K562 (cell line): ENCODE data around the gene SYT3. TPM values are rescaled to one million over a fixed set of nuclear protein-coding genes. Genes with fewer than 3 reads are reported as not detected.

Experiments used
- ATAC-seq: fragments of 200-7000 bp; cut with Tn5 transposase; 3 replicates; pipeline ENCODE4 v1.9.1; 2020; ENCODE audit warnings: moderate library complexity
- BruUV-seq: library from RNA; stranded (reverse); fragments of 400-500 nt; replicated peaks from 2 replicates; lab custom pipeline; 2021; lab: Mats Ljungman, UMichigan
- CTCF ChIA-PET: fragments of 300-600 bp; formaldehyde crosslinking; extraction: SDS; loops from one replicate; lab custom pipeline; 2021; ENCODE audit warnings: low intra/inter-chr PET ratio; lab: Yijun Ruan, JAX
- POLR2A ChIA-PET: fragments of 300-600, 350-650 bp; sonication (Branson Sonifier 250); formaldehyde crosslinking; extraction: SDS; loops from one replicate; lab custom pipeline; 2021; ENCODE audit warnings: antibody characterized with exemption, inconsistent platforms; lab: Yijun Ruan, JAX
- DNase-seq, 4 experiments: peaks; one replicate each; pipeline versions ENCODE4 v3.0.0 to v3.0.0-alpha.2; 2011 to 2018; ENCODE audit warnings: low spot score in 3 of 4, mixed read lengths in 3 of 4; ENCODE audit errors: extremely low read depth in 1 of 4
- FAIRE-seq: peaks from 2 replicates; lab custom pipeline; 2011; peaks lifted over from hg19 to GRCh38; lab: Jason Lieb, UNC
- H2AFZ ChIP-seq: 2 replicates; pipeline ENCODE4 v1.6.0; 2011; ENCODE audit warnings: low read depth, low read length, control low read depth, inconsistent platforms
- H3K27ac ChIP-seq: fragments of 200-600 bp; 3 replicates; pipeline ENCODE4 v1.8.0; 2011; ENCODE audit warnings: low read depth, mild to moderate bottlenecking, control low read depth, inconsistent platforms, low read length, moderate library complexity, mixed read lengths; ENCODE audit errors: extremely low read depth
- H3K27me3 ChIP-seq, 2 experiments: fragments of 300-600 bp in 1 of 2; 2 replicates in 1 of 2; 3 replicates in 1 of 2; pipeline versions ENCODE4 v1.6.0 to v1.8.0; 2011; ENCODE audit warnings: inconsistent platforms in 2 of 2, low read length in 2 of 2, mild to moderate bottlenecking in 1 of 2, mixed read lengths in 1 of 2, moderate library complexity in 1 of 2; ENCODE audit not compliant: control insufficient read depth in 2 of 2, insufficient read depth in 2 of 2
- H3K36me3 ChIP-seq: fragments of 300-600 bp; 3 replicates; pipeline ENCODE4 v1.8.0; 2011; ENCODE audit warnings: mild to moderate bottlenecking, low read length, inconsistent platforms; ENCODE audit not compliant: control insufficient read depth, insufficient read depth
- H3K4me1 ChIP-seq, 2 experiments: fragments of 200-600 bp in 1 of 2; replicated peaks in 1 of 2; 2 replicates in 1 of 2; 3 replicates in 1 of 2; pipeline versions ENCODE4 v1.5.1 to v1.8.0; 2011; ENCODE audit warnings: inconsistent platforms in 2 of 2, low read length in 2 of 2, mild to moderate bottlenecking in 1 of 2, mixed read lengths in 1 of 2, moderate library complexity in 1 of 2; ENCODE audit not compliant: control insufficient read depth in 2 of 2, insufficient read depth in 2 of 2
- H3K4me2 ChIP-seq: 2 replicates; pipeline ENCODE4 v1.6.1; 2011; ENCODE audit warnings: low read length, control low read depth, inconsistent platforms, mixed read lengths; ENCODE audit not compliant: insufficient read depth
- H3K4me3 ChIP-seq: fragments of 200-600 bp; sonication (generic), shearing (Covaris generic); 2 replicates; pipeline ENCODE4 v1.5.1; 2016; ENCODE audit warnings: control low read depth, inconsistent platforms
- H3K79me2 ChIP-seq: fragments of 200-600 bp; 3 replicates; pipeline ENCODE4 v1.8.0; 2011; ENCODE audit warnings: low read length, inconsistent platforms; ENCODE audit not compliant: control insufficient read depth, insufficient read depth
- H3K9ac ChIP-seq, 2 experiments: 2 replicates each; pipeline versions ENCODE4 v1.6.0 to v1.6.1; 2011; ENCODE audit warnings: low read depth in 2 of 2, low read length in 2 of 2, control low read depth in 1 of 2, inconsistent platforms in 1 of 2, mild to moderate bottlenecking in 1 of 2, mixed read lengths in 1 of 2; ENCODE audit not compliant: insufficient read depth in 1 of 2
- H3K9me1 ChIP-seq: one replicate; pipeline ENCODE4 v1.6.0; 2011; ENCODE audit warnings: inconsistent platforms, mild to moderate bottlenecking, low read length, moderate library complexity; ENCODE audit not compliant: control insufficient read depth, insufficient read depth
- H3K9me3 ChIP-seq: replicated peaks from 2 replicates; pipeline ENCODE4 v1.5.1; 2011; ENCODE audit warnings: low read depth, low read length, inconsistent platforms; ENCODE audit not compliant: control insufficient read depth, insufficient read depth
- H4K20me1 ChIP-seq: replicated peaks from 2 replicates; pipeline ENCODE4 v1.6.1; 2011; ENCODE audit warnings: low read length, inconsistent platforms, mixed read lengths; ENCODE audit not compliant: control insufficient read depth, insufficient read depth
- CREB1 ChIP-seq, 2 experiments: sonication (generic) in 1 of 2; formaldehyde crosslinking in 1 of 2; IDR thresholded peaks; 2 replicates each; pipeline versions ENCODE4 v1.6.1 to v1.8.0; 2012 to 2022; ENCODE audit warnings: inconsistent platforms in 1 of 2, mild to moderate bottlenecking in 1 of 2, missing genetic modification reagents in 1 of 2, moderate library complexity in 1 of 2
- ELF4 ChIP-seq: fragments of 450-650 bp; formaldehyde crosslinking; IDR thresholded peaks from 2 replicates; pipeline ENCODE4 v1.4.0; 2022; ENCODE audit warnings: missing genetic modification characterization
- FIP1L1 ChIP-seq: fragments of 200-400 bp; formaldehyde crosslinking; IDR thresholded peaks from 2 replicates; pipeline ENCODE4 v1.6.1; 2018; ENCODE audit warnings: mild to moderate bottlenecking, low read depth, low read length; ENCODE audit not compliant: poor library complexity, severe bottlenecking
- ZNF197 ChIP-seq: fragments of 200-800 bp; sonication (Bioruptor generic); IDR thresholded peaks from 2 replicates; pipeline ENCODE4 v1.6.1; 2016; ENCODE audit warnings: low read depth, missing genetic modification characterization, missing compliant biosample characterization
- WGBS: fragments of 100-300 bp; shearing (Covaris generic); methylation state at CpG from one replicate; pipeline ENCODE4 v1.1.6; 2016; ENCODE audit warnings: low coverage, mixed read lengths; ENCODE audit not compliant: insufficient coverage; ENCODE audit errors: missing lambda C conversion rate; 5-methylcytosine and 5-hydroxymethylcytosine counted together
- in situ Hi-C: fragments of 300-500 bp; cut with MboI; formaldehyde crosslinking; loops from 4 replicates; pipeline ENCODE4 v1.15.0; 2018; ENCODE audit warnings: inconsistent platforms, mixed read lengths
- intact Hi-C: fragments of 100-400 bp; cut with micrococcal nuclease; formaldehyde crosslinking; loops from 2 replicates; pipeline ENCODE4 v1.14.2; 2022
- polyA plus RNA-seq, 8 experiments: library from polyadenylated mRNA; depleted of rRNA in 4 of 8; stranded (reverse) in 5 of 8; unstranded in 3 of 8; fragments of >200 nt; fragmentation: Nextera tagmentation in 2 of 8; fragmentation: Illumina TruSeq in 1 of 8; extraction: Ambion mirVana in 2 of 8; extraction: Trizol in 1 of 8; gene quantifications; 2 replicates each; pipeline versions ENCODE4 v1.2.1 to v1.2.3, GENCODE V29; 2011 to 2014; ENCODE audit warnings: inconsistent platforms in 1 of 8, missing spikeins in 1 of 8
- total RNA-seq, 7 experiments: library from RNA; depleted of rRNA in 6 of 7; stranded (reverse); fragments of >200 nt in 6 of 7; fragmentation: Illumina TruSeq in 2 of 7; extraction: Trizol in 2 of 7; gene quantifications; 2 replicates each; pipeline versions ENCODE4 v1.2.1 to v1.2.3, GENCODE V29; 2011 to 2021; ENCODE audit warnings: low replicate concordance in 1 of 7
- TF ChIP-seq, protein P1 (sequence below): fragments of 450-650 bp; IDR thresholded peaks from 2 replicates; pipeline ENCODE4 v1.6.1; 2017; ENCODE audit warnings: antibody characterized with exemption, mild to moderate bottlenecking

The SYT3 gene
- total and polyA plus RNA-seq, 9 of the 15 experiments (the other 6 are each of a cell fraction or from before 2014, with no cell fraction given), result 0.36 to 2.0 (median 0.54) TPM; not detected in 2

- Histone ChIP-seq H3K9ac (no peak overlapping the region), H3K4me3 (no peak overlapping the region), H3K36me3 (no peaks in the 10 kb centered on the region), H3K4me1 (peaks cover 0 to 21% of the 10 kb centered on the region in 2 experiments; a peak in 2 of 5 replicates), H3K9me1 (no peaks in the 10 kb centered on the region), H2AFZ (no peak overlapping the region), H4K20me1 (no peaks in the 10 kb centered on the region), H3K79me2 (no peaks in the 10 kb centered on the region), H3K27ac (no peak overlapping the region), H3K9me3 (peaks cover 10% of the 10 kb centered on the region; the same call in 1 of the 2 replicates), H3K27me3 (no peaks in the 10 kb centered on the region), H3K4me2 (no peak overlapping the region)
- DNase-seq (no peak), ATAC-seq (no peak), FAIRE-seq (no peak)
- CTCF ChIA-PET, result no interaction called here
- POLR2A ChIA-PET, result no interaction called here
- TF ChIP-seq, protein P1, sequence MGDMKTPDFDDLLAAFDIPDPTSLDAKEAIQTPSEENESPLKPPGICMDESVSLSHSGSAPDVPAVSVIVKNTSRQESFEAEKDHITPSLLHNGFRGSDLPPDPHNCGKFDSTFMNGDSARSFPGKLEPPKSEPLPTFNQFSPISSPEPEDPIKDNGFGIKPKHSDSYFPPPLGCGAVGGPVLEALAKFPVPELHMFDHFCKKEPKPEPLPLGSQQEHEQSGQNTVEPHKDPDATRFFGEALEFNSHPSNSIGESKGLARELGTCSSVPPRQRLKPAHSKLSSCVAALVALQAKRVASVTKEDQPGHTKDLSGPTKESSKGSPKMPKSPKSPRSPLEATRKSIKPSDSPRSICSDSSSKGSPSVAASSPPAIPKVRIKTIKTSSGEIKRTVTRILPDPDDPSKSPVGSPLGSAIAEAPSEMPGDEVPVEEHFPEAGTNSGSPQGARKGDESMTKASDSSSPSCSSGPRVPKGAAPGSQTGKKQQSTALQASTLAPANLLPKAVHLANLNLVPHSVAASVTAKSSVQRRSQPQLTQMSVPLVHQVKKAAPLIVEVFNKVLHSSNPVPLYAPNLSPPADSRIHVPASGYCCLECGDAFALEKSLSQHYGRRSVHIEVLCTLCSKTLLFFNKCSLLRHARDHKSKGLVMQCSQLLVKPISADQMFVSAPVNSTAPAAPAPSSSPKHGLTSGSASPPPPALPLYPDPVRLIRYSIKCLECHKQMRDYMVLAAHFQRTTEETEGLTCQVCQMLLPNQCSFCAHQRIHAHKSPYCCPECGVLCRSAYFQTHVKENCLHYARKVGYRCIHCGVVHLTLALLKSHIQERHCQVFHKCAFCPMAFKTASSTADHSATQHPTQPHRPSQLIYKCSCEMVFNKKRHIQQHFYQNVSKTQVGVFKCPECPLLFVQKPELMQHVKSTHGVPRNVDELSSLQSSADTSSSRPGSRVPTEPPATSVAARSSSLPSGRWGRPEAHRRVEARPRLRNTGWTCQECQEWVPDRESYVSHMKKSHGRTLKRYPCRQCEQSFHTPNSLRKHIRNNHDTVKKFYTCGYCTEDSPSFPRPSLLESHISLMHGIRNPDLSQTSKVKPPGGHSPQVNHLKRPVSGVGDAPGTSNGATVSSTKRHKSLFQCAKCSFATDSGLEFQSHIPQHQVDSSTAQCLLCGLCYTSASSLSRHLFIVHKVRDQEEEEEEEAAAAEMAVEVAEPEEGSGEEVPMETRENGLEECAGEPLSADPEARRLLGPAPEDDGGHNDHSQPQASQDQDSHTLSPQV, result no peak
- TF ChIP-seq ELF4 (CRISPR knock-in tag), result no peak
- TF ChIP-seq CREB1 (IDR thresholded peaks at IDR 0.05), result no peak
- no peak for TF ChIP-seq CREB1 (CRISPR knock-in tag; IDR thresholded peaks at IDR 0.05)
- no peak for TF ChIP-seq ZNF197 (CRISPR knock-in tag)
- TF ChIP-seq FIP1L1, result no peak
- no TSS peak for BruUV-seq
- 49% methylated on average over 12 of the region's 14 CpGs for WGBS
- intact Hi-C loops, result no loop called here
- in situ Hi-C loops, result no loop called here
Observed at GRCh38 chr19:50629801-50630200, 9.9 kb downstream of the SYT3 start.
